GM18870 (cell line): ENCODE measurements around the gene SYNE1.

Experiments
- ATAC-seq: cut with Tn5 transposase; IDR thresholded peaks from one replicate; pipeline ENCODE4 v1.9.1; 2021; ENCODE audit warnings: moderate library complexity; ENCODE audit not compliant: unreplicated experiment

The SYNE1 gene

DNA sequence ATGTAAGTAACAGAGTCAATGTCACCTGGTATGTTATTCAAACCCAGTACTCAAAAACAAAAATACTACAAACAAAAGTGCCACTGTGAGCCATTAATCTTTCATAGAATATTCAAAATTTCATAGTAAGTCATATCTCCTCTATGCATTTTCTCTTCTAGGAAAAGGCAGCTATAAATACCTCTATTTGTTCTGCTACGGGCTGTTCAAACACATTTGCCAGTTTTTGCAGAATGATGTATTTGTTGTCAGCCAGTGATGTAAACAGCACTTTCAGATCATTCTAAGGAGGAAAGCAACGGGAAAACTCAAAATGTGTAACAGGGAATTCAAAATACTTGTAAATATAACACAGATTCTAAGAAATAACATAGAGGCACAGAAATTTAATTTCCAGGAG, 388.2 kb downstream of the SYNE1 start:
- no peak for ATAC-seq

DNA sequence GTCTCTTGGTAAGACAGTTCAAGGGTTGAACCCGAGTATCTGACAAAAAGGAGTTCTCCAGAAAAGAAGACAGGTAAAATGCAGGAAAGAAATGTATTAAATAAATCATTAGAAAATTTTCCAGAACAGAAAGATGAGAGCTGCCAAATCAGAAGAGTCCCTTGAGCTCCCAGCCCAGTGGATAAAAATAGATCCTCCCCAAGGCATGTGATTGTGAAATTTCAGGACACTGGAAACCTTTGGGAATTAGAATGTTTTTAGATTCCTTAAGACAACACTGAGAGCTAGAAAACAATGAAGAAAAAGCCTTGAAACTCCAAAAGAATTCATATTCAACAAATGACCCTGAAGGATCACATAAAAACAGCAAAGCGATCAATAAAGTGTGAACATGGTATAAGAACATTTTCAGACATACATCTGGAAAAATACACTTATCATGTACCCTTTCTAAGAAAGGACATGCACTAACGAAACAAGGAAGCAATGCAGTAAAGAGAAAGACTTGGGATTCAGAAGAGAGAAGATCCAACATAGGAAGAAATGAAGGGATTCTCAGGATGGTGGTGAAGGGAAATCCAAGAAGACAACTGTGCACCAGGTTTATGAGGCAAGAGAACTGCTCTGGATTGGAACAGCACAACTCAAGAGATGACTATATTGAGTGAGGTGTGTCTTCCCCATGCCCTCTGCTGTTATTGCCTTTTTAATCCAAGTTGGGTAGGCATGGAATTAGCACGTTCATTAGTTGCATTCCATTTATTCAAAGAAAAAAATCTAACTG, 390.4 kb downstream of the SYNE1 start:
- ATAC-seq = no peak

DNA sequence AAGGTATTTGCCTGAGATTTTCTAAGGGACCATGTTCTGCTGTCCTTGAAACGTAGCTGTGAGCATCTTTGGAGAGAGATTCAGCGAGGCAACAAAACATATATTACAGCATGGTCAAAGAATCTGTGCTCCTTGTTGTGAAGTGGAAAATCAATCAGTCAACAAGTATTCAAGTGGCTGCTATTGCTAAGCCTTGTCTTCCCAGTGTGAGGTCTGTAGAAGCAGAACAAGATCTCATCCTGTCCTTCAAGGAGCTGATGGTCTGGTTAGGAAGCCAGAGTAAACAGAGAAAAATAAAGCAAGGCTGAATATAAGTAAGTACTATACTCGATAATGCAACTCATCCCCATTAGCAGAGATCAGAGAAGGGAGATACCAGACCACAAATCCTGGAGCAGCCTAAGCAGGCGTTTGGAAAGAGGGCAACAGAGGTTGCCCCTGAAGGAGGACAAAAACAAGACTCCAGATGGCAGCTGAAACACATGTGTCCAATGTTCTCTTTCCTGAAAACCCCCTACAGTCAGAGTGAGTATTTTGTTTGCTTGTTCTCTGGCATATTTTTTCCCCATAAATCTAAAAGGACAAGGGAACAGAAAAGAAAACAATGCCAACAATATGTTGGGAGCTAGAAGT, 392.0 kb downstream of the SYNE1 start:
- ATAC-seq = no peak

DNA sequence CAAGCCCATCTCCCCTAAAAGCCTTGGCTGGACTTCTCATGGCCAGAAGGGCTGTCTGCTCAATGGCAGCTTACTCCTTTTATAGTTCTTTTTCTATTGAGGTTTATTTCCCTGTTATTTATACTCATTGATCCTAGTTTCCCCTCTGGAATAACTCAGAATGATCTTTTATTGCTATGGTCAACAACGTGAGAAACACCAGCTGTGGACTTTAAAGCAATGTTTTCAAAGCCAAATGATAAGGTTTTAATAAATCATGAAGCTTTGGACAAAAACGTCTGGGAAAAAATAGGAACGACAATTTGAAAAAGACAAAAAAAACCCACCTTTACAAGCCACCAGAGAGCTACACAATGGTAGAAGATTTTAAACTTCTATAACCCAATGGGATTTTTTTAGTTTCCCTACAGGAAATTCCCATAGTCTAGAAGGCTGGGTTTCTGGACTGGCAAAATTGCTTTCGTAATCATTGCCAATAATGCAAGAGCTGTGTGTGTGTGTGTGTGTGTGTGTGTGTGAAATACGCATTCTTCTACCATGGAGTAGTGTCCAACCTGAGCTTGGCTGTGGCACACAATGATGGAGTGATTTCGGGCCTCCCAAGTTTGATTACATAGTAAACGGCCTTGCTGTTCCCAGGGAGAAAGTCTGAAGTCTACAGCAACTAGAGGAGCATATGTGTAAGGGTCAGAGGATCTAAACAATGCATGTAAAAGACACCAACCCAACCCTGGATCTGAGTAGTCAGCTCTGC, 396.0 kb downstream of the SYNE1 start:
- ATAC-seq = no peak

DNA sequence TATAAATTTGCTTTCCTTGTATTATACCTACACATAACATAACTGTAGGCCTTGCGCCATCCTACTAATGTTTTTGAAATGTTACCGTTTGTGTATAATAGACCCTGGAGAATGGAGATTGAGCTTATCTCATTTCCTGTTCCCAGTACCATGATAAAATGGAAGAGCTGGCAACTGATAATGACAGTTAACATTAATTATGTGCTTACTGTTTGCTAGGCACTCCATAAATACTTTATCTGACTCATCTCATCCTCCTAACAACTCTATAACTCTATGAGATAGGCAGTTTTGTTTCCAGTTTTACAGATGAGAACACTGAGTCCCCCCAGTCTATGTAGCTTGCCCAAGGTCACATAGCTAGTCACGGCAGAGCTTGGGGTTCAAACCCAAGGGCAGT, 396.7 kb downstream of the SYNE1 start:
- no peak for ATAC-seq

DNA sequence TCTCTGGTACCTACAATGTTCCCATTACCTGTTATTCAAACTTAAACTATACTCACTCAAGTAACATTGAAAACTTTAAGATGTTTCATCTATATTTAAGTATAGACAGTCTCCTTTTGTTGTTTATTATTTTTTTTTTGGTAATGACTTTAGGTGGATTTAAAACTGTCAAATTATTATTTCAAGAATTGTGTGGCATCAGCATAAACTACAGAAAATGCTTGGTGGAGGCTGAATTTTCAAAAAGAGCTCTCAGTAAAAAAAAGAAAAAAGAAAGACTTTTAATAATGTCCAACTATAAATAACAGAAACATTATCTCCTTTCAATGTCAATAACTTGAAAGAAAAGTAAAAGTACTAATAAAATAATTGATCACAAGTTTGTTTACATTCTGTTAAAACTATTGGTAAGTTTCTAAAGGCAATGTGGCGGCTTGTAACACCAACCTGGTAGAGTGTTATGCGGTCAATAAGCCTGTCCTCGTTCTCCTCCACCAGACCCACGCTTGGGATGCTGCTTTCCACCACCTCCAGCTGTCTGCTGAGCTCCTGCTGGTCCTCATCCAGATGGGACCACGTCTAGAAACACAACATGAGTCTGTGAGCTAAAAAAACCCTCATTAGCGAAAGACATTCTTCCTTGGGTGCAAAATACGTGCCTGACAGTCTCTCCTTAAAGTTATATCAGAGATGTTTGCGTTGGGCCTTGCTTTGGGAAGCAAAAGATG, 400.6 kb downstream of the SYNE1 start:
- ATAC-seq = no peak

DNA sequence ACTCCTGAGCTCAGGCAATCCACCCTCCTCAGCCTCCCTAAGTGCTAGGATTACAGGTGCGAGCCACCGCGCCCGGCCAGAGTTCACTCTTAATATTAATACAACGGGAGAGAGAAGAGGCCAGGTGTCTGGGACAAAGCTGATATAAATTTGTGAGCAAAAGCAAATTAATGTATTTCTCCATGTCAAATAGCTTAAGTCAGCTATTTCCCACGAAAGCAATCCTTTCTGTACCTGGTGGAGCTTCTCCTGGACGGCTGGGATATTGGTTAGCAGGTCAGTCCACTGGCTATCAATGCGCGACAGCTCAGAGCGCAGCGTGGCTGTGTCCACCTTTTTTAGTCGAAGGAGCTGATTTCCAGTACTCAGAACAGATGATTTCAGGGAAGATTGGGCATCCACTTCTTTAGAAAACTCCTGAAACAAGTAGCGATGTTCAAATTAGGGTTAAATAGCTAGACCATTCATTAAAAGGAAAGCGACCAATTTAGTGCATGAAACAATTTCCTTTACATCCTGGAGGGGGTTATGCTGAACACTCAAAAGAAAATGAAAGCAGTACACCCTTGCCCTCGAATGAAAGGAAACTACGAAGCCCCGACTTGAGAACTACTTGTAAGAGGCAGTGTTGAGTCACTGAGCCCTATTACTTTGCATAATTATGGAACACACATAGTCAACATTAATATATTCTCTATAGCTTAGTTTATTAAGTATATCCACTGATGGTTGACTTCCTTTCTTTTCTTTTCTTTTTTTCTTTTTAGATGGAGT, 403.4 kb downstream of the SYNE1 start:
- no peak for ATAC-seq

DNA sequence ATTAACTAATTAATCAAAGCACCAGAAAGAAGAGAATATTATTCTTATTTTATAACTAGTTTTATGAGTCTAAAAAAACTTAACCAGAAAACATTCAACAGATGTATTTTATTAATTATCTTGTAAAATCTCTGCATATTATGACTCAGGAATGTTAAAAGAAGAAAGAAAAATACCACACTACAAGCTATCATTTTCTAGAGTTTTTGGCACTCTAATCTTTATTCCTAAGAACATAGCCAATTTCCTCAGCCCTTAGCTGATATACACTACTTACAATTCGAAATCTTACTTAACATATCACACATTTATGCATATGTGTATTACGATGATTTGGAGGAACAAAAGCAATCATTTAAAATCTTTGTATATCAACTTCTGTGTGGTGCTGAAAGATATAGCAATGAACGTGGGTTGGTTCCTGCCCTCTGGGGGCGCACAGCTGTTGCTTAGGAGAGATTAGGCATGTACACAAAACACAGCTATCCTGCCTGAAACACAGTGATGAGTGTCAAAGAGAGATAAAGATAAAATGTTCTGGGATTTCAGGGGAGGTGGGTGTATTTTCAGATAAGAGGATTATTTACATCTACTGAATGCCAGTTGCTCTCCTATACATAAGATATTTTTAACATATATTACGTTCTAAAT, 404.5 kb downstream of the SYNE1 start:
- ATAC-seq = no peak

DNA sequence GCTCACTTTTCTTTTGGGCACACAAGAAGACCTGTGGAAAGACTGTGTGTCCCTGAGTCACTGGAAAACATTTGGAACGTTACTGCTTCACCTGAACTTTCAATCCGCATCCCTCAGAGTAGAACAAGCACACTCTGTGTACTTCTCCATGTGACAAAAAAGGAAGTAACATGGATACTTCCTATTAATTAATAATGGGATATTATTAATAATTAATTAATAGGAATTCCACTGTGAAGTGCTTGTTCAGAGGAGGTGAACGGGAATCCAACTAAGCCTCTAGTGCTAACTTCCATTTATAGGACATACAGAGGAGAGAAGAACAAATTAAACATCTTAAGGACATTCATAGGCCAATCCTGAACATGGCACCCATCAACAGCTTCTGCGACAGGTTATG, 407.8 kb downstream of the SYNE1 start:
- no peak for ATAC-seq

DNA sequence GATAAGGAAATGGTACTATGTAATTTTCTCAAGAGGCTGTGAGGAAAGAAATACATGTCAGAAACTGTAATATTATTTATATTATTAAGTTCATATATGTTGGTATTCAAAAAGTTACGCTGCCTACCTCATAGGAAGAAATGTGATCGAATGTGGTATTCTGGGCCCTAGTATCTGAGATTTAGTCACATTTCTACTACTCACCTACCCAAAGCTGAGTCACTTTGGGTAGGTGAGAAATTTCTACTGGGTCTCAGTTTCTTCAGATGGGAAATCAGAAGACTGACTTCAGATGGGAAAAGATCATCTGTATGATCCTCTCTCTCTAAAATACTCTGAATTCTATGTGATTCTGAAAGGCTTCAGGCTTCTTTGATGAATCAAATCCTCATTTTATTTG, 411.0 kb downstream of the SYNE1 start:
- no peak for ATAC-seq

DNA sequence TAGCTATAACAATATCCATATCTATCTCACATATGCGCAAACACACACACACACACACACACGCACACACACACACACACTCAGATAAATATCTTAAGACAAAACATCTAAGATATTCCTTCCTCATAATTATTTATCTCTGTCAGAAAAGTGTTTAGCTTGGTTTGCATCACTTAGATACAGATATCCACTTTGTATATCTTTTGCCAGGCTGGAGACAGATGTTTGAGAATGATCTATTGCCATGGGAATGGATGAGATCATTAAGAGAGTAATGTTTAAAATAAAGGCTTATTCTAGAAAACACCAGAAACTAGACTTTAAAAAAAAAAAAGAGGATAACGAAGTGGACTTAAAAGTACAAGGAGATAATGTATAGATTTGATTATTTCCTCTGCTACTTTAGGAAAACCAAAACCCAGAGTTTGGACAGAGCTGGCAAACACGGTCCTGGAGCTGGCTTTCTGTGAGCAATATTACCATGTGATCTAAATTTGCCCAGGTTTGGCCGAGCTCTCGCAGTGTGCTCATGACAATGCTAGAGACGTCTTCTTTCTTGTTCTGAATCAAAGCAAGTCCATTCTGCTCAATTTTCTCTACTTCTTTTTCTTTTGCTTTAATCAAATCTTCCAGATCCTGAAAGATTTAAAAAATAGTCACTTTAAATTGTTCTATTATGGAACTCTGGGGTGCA, 411.8 kb downstream of the SYNE1 start:
- ATAC-seq = no peak

DNA sequence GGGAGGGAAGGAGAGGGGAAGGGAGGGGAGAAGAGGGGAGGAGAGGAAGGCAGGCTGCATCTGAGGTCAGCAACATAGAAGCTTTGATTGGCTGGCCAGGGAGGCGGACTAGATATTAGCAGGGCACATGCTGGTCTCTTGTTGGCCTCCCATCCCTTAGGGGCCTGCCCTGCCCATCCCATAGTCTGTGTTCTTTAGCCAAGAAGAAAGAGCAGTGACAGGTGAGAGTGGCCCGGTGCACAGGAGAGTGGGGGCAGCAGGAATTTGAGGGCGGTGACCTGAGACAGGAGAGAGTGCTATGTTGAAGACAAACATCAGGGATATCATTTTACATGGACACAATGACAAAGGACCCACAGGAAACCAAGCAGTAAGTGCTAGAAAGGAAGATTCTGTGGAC, 413.5 kb downstream of the SYNE1 start:
- ATAC-seq = no peak

DNA sequence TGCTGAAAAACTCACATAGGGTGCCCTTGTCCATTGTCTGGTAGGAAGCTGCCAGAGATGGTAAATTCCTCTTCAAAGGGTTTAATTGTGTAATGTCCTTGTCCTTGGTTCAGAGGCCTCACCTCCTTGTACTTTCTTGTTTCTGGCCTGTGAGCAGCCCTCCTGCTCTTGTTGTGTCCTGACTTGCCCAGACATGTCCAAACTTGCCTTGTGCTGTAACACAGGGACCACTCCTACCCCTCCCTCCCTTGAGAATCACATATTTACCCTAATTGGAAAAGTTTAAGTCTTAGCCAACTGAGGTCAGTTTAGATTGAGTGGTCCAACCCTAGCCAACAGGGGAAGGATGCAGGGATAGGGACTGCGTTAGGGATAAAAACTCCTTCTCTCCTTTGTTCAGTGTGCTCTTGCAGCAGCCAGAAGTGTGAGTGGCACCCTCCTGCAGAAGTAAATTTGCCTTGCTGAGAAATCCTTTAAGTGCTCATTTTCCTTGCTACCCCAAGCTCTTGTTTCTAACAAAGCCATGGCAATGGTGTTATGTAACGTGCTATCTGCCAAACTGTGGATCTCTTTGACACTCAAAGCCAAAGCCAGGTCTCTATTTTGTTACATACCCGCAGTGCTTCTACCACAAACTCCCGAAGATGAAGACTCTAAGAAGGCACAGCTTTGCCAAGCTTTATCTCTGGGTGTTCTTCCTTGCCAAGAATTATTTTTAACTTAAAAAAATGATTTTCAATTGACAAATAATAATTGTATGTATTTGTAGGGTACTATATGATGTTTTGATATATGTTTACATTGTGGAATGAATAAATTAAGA, 415.1 kb downstream of the SYNE1 start:
- no peak for ATAC-seq

DNA sequence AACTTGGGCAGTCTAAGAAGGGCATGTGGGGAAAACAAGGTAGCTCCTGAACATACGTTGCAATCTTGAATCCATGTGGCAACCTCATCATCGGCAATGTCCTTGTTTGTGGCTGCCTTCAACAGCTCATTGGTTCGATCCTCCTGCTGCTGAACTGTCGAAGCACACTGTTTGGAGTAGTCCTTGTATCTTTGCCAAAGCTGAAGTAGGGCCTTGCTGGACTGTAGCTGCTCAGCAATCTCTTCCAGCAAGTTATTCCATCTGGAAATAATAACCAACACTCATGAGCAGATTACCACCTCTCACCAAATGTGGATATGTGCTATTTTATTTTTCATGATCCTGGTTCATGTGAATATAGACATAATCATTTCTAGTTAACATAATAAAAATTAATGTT, 416.4 kb downstream of the SYNE1 start:
- ATAC-seq = no peak

DNA sequence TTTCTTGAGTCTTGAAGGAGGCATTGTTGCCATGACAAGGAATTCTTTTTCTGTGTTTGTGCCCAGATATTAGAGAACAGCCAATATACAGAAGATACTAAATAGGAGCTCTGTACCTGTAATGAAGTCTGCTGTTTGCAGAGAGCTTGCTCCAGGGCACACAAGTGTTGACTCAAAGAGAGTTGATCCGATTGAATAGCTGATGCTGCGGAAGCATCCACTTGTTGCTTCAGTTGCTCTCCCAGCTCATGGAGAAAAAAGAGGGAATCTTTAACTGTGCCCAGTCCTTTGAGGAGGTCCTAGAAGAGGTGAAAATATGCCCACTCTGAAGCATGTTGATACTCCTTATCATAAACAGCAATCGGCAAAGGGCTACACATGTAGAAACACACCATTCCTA, 418.3 kb downstream of the SYNE1 start:
- ATAC-seq = no peak

DNA sequence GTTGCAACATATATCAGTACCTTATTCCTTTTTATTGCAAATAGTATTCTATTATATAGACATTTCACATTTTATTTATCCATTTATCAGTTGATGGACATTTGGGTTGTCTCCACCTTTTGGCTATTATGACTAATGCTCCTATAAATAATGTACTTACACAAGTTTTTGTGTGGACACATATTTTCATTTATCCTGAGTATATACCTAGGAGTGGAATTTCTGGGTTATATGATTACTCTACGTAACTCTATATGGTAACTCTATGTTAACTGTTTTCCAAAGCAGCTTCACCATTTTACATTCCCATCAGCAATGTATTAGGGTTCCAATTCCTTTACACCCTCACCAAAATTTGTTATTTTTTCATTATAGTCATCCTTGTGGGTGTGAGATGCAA, 424.7 kb downstream of the SYNE1 start:
- ATAC-seq = no peak

DNA sequence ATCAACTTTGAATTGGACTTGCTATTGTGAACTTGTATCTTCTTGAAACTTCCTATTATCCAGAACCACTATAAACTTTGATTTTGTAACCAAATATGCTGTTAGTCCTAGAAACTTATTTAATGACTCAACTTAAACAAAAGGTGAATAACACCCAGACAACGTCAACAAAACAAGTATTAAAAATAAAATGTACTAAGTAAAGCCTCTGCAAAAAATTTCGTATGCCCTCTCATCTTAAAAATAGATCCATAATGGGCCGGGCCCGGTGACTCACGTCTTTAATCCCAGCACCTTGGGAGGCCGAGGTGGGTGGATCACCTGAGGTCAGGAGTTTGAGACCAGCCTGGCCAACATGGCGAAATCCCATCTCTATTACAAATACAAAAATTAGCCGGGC, 428.0 kb downstream of the SYNE1 start:
- no peak for ATAC-seq

DNA sequence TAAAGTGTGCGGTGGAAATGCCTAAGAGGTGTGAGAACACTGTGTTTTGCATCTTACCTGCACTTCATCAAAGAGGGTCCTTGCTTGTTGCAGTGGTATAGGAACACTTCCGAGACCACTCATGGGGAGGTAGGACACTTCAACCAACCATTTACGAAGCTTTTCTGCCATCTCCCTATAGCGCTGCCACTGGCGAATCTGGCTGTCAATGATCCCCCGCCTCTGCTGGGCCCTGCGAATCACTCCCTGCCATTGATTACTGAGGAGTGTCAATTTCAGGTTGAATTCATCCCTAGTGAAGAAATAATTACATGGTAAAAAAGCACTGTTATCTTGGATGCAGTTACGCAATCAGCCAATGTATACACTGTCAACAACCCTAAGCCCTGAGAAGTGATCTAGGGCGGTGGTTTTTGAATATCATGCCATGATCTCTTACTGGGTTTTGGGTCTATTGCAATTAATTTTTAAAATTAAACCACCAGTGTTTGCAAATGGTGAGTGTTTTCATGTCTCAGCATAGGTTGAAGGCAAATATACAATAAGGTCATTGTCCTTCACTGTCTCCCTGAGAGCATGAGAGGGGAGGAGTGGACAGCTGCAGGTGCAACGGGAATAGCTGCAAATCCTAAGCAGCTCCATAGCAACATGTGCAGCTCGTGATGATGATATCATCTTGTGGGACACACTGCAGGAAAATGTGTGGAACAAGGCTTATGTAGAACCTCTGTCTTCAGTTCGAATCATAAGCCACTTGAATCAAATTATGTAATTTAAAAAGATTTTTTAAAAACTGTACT, 429.0 kb downstream of the SYNE1 start:
- ATAC-seq = no peak
